ENCODE measurements around the gene ZFYVE28. TPM values are rescaled to one million over a fixed set of nuclear protein-coding genes. Genes with fewer than 3 reads are reported as not detected.

ZFYVE28 gene
- total RNA-seq, 1 experiment from 2014 or later = 19.2 TPM

- Histone ChIP-seq H3K4me3 (replicated peaks in 1 of 2; ENCODE audit: low read depth in 1 of 2, low read length in 2 of 2) (no peak overlapping the region), H3K27ac (ENCODE audit: low read depth, low read length) (no peak overlapping the region), H3K36me3 (ENCODE audit: control insufficient read depth in 1 of 2, insufficient read depth in 2 of 2, low read length in 2 of 2) (no peaks in the 10 kb centered on the region), H3K9me3 (ENCODE audit: control insufficient read depth in 1 of 2, insufficient read depth in 1 of 2, low read depth in 1 of 2, low read length in 2 of 2) (no peaks in the 10 kb centered on the region), H3K9me2 (ENCODE audit: insufficient read depth) (no peaks in the 10 kb centered on the region), H3K4me1 (ENCODE audit: control insufficient read depth in 1 of 2, insufficient read depth in 2 of 2, low read length in 2 of 2) (peaks cover 33 to 41% of the 10 kb centered on the region in 2 experiments), H3K27me3 (ENCODE audit: insufficient read depth, low read length) (no peaks in the 10 kb centered on the region), H3K79me2 (ENCODE audit: insufficient read depth, low read length) (peaks cover 17% of the 10 kb centered on the region; the same call in 1 of the 2 replicates), H4K20me1 (ENCODE audit: insufficient read depth) (no peaks in the 10 kb centered on the region), H2AFZ (ENCODE audit: low read depth, low read length, poor library complexity, severe bottlenecking) (no peak overlapping the region), H3K9ac (ENCODE audit: low read length) (no peak overlapping the region), H3K4me2 (ENCODE audit: low read length) (peak overlapping the region; percentile 51; the same call in 1 of the 2 replicates)
- CTCF ChIA-PET = no interaction called here
- POLR2A ChIA-PET = no interaction called here
- BruUV-seq (replicated peaks) = no TSS peak
- ATAC-seq (0 out of 2 replicates have a peak, but pooled peaks have one; percentile 37), DNase-seq (ENCODE audit: low read depth, low spot score) (no peak)
- RAD21 ChIA-PET (ENCODE audit: low non-redundant PET in 1 of 2, low total read pairs in 2 of 2, uncharacterized antibody in 2 of 2, unreplicated experiment in 2 of 2) = no interaction called here
- TF ChIP-seq, protein P1, sequence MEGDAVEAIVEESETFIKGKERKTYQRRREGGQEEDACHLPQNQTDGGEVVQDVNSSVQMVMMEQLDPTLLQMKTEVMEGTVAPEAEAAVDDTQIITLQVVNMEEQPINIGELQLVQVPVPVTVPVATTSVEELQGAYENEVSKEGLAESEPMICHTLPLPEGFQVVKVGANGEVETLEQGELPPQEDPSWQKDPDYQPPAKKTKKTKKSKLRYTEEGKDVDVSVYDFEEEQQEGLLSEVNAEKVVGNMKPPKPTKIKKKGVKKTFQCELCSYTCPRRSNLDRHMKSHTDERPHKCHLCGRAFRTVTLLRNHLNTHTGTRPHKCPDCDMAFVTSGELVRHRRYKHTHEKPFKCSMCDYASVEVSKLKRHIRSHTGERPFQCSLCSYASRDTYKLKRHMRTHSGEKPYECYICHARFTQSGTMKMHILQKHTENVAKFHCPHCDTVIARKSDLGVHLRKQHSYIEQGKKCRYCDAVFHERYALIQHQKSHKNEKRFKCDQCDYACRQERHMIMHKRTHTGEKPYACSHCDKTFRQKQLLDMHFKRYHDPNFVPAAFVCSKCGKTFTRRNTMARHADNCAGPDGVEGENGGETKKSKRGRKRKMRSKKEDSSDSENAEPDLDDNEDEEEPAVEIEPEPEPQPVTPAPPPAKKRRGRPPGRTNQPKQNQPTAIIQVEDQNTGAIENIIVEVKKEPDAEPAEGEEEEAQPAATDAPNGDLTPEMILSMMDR (IDR thresholded peaks at IDR 0.05 in 2 of 3, conservative IDR thresholded peaks at IDR 0.05 in 1 of 3; ENCODE audit: borderline replicate concordance in 1 of 3, insufficient read depth in 1 of 3, low read depth in 2 of 3, low read length in 2 of 3) = no peak
- no peak for TF ChIP-seq EZH2 (IDR thresholded peaks at IDR 0.05)
- intact Hi-C loops (cut with micrococcal nuclease) = no loop called here
Observed at GRCh38 chr4:2400841-2401609, 17.4 kb downstream of the ZFYVE28 start.

GRCh38 chr4:2399631-2400190 is 18.7 kb downstream of the ZFYVE28 start:
- Histone ChIP-seq H3K36me3 (ENCODE audit: control insufficient read depth in 1 of 2, insufficient read depth in 2 of 2, low read length in 2 of 2) (no peaks in the 10 kb centered on the region), H3K27me3 (ENCODE audit: insufficient read depth, low read length) (no peaks in the 10 kb centered on the region), H3K9ac (ENCODE audit: low read length) (no peak overlapping the region), H3K4me1 (ENCODE audit: control insufficient read depth in 1 of 2, insufficient read depth in 2 of 2, low read length in 2 of 2) (peaks cover 33 to 41% of the 10 kb centered on the region in 2 experiments), H3K4me2 (ENCODE audit: low read length) (no peak overlapping the region), H4K20me1 (ENCODE audit: insufficient read depth) (no peaks in the 10 kb centered on the region), H3K4me3 (replicated peaks in 1 of 2; ENCODE audit: low read depth in 1 of 2, low read length in 2 of 2) (no peak overlapping the region), H3K9me2 (ENCODE audit: insufficient read depth) (no peaks in the 10 kb centered on the region), H2AFZ (ENCODE audit: low read depth, low read length, poor library complexity, severe bottlenecking) (no peak overlapping the region), H3K79me2 (ENCODE audit: insufficient read depth, low read length) (peaks cover 15% of the 10 kb centered on the region; the same call in 1 of the 2 replicates), H3K27ac (ENCODE audit: low read depth, low read length) (no peak overlapping the region), H3K9me3 (ENCODE audit: control insufficient read depth in 1 of 2, insufficient read depth in 1 of 2, low read depth in 1 of 2, low read length in 2 of 2) (no peaks in the 10 kb centered on the region)
- CTCF ChIA-PET = no interaction called here
- POLR2A ChIA-PET = no interaction called here
- intact Hi-C loops (cut with micrococcal nuclease) = no loop called here
- RAD21 ChIA-PET (ENCODE audit: low non-redundant PET in 1 of 2, low total read pairs in 2 of 2, uncharacterized antibody in 2 of 2, unreplicated experiment in 2 of 2) = no interaction called here
- BruUV-seq (replicated peaks) = no TSS peak
- no peak for DNase-seq (ENCODE audit: low read depth, low spot score)
- ATAC-seq = no peak
- TF ChIP-seq EZH2 (IDR thresholded peaks at IDR 0.05) (no peak), SP1 (IDR thresholded peaks at IDR 0.05; ENCODE audit: low read depth) (no peak), EZH2phosphoT487 (IDR thresholded peaks at IDR 0.05; ENCODE audit: borderline replicate concordance) (no peak), JUND (IDR thresholded peaks at IDR 0.05) (no peak), MAX (IDR thresholded peaks at IDR 0.05) (no peak), POLR2A (IDR thresholded peaks at IDR 0.05; ENCODE audit: borderline replicate concordance, extremely low read depth, insufficient read depth, insufficient read length) (no peak), ZBTB33 (IDR thresholded peaks at IDR 0.05; ENCODE audit: extremely low read depth, insufficient replicate concordance, low read length) (no peak), ELF1 (IDR thresholded peaks at IDR 0.05; ENCODE audit: borderline replicate concordance, low read depth) (no peak), SIN3A (IDR thresholded peaks at IDR 0.05; ENCODE audit: low read depth) (no peak), TCF7L2 (IDR thresholded peaks at IDR 0.05; ENCODE audit: borderline replicate concordance, extremely low read depth, insufficient read depth, insufficient read length) (no peak)

Measured in HCT116 (cell line).